HepG2 (cell line): ENCODE data around the gene NTN5. TPM values are rescaled to one million over a fixed set of nuclear protein-coding genes. Genes with fewer than 3 reads are reported as not detected.
A peak's percentile ranks its signal among the peaks of the same experiment; 100 is the strongest.

Source experiments
- CBFB ChIP-seq: sonication (generic); formaldehyde crosslinking; IDR thresholded peaks from 2 replicates; pipeline ENCODE4 v1.4.0; 2020; ENCODE audit warnings: missing genetic modification reagents
- CBX5 ChIP-seq: sonication (generic); formaldehyde crosslinking; IDR thresholded peaks from 2 replicates; pipeline ENCODE4 v1.4.0; 2020; ENCODE audit warnings: missing genetic modification reagents, borderline replicate concordance
- ETS1 ChIP-seq: sonication (generic); formaldehyde crosslinking; IDR thresholded peaks from 2 replicates; pipeline ENCODE4 v1.4.0; 2020; ENCODE audit warnings: missing genetic modification reagents
- FOXP4 ChIP-seq: sonication (generic); formaldehyde crosslinking; IDR thresholded peaks from 2 replicates; pipeline ENCODE4 v1.4.0; 2020; ENCODE audit warnings: missing genetic modification reagents
- HDAC1 ChIP-seq: sonication (generic); formaldehyde crosslinking; IDR thresholded peaks from 2 replicates; pipeline ENCODE4 v1.5.1; 2020; ENCODE audit warnings: mild to moderate bottlenecking, missing genetic modification reagents
- ISX ChIP-seq: sonication (generic); formaldehyde crosslinking; conservative IDR thresholded peaks from 2 replicates; pipeline ENCODE4 v1.5.0; 2020; ENCODE audit warnings: missing genetic modification reagents
- KLF6 ChIP-seq: IDR thresholded peaks from 2 replicates; pipeline ENCODE4 v1.8.0; 2016; ENCODE audit warnings: missing biosample characterization, missing genetic modification reagents
- MXD3 ChIP-seq: IDR thresholded peaks from 2 replicates; pipeline ENCODE4 v1.6.1; 2016; ENCODE audit warnings: mild to moderate bottlenecking, missing biosample characterization, missing genetic modification reagents
- NFKB2 ChIP-seq: sonication (generic); formaldehyde crosslinking; IDR thresholded peaks from 2 replicates; pipeline ENCODE4 v1.4.0; 2020; ENCODE audit warnings: missing genetic modification reagents, borderline replicate concordance
- PBX2 ChIP-seq: IDR thresholded peaks from 2 replicates; pipeline ENCODE4 v1.6.1; 2016; ENCODE audit warnings: control low read depth
- SAP130 ChIP-seq: IDR thresholded peaks from 2 replicates; pipeline ENCODE4 v1.6.1; 2016; ENCODE audit warnings: low read depth
- SMC3 ChIP-seq: IDR thresholded peaks from 2 replicates; pipeline ENCODE4 v1.6.1; 2011; ENCODE audit warnings: low read length, improper control_type of control experiment
- SOX13 ChIP-seq, 3 experiments: fragments of 450-650 bp in 1 of 3; sonication (generic) in 1 of 3; formaldehyde crosslinking in 1 of 3; IDR thresholded peaks in 2 of 3; conservative IDR thresholded peaks in 1 of 3; 2 replicates each; pipeline versions ENCODE4 v1.5.0 to v1.6.1; 2016 to 2020; ENCODE audit warnings: antibody characterized with exemption in 1 of 3, mild to moderate bottlenecking in 1 of 3, missing compliant biosample characterization in 1 of 3, missing genetic modification reagents in 1 of 3, moderate library complexity in 1 of 3
- TGIF2 ChIP-seq: IDR thresholded peaks from 2 replicates; pipeline ENCODE4 v1.6.1; 2016; ENCODE audit warnings: control low read depth, missing compliant biosample characterization
- TSC22D2 ChIP-seq: sonication (generic); formaldehyde crosslinking; IDR thresholded peaks from 2 replicates; pipeline ENCODE4 v1.5.1; 2020; ENCODE audit warnings: missing genetic modification reagents, mild to moderate bottlenecking, borderline replicate concordance
- ZNF225 ChIP-seq: sonication (generic); formaldehyde crosslinking; IDR thresholded peaks from 2 replicates; pipeline ENCODE4 v1.4.0; 2020; ENCODE audit warnings: mild to moderate bottlenecking, missing genetic modification reagents
- ZNF326 ChIP-seq: sonication (generic); formaldehyde crosslinking; IDR thresholded peaks from 2 replicates; pipeline ENCODE4 v1.4.0; 2020; ENCODE audit warnings: missing genetic modification reagents, borderline replicate concordance
- ZNF567 ChIP-seq: sonication (generic); formaldehyde crosslinking; IDR thresholded peaks from 2 replicates; pipeline ENCODE4 v1.8.1; 2023; ENCODE audit warnings: mild to moderate bottlenecking, missing genetic modification reagents, borderline replicate concordance
- ZNF580 ChIP-seq: IDR thresholded peaks from 2 replicates; pipeline ENCODE4 v1.6.1; 2016; ENCODE audit warnings: low read depth, borderline replicate concordance
- ZNF605 ChIP-seq: sonication (generic); formaldehyde crosslinking; IDR thresholded peaks from 2 replicates; pipeline ENCODE4 v1.8.0; 2022; ENCODE audit warnings: mild to moderate bottlenecking, missing genetic modification reagents
- ZNF670 ChIP-seq: sonication (generic); formaldehyde crosslinking; IDR thresholded peaks from 2 replicates; pipeline ENCODE4 v1.8.0; 2022; ENCODE audit warnings: mild to moderate bottlenecking, missing genetic modification reagents, borderline replicate concordance
- ZNF770 ChIP-seq: sonication (generic); formaldehyde crosslinking; IDR thresholded peaks from 2 replicates; pipeline ENCODE4 v1.5.0; 2020; ENCODE audit warnings: mild to moderate bottlenecking, missing genetic modification reagents
- polyA plus RNA-seq, 8 experiments: library from polyadenylated mRNA; depleted of rRNA in 3 of 8; stranded (reverse) in 7 of 8; unstranded in 1 of 8; fragments of >200 nt; fragmentation: Illumina TruSeq in 4 of 8; extraction: Trizol in 4 of 8; gene quantifications; 2 replicates each; pipeline versions ENCODE4 v1.2.1 to v1.2.3, GENCODE V29; 2011 to 2016; ENCODE audit warnings: low read depth in 4 of 8, missing spikeins in 1 of 8, mixed read lengths in 1 of 8; ENCODE audit not compliant: insufficient read depth in 1 of 8
- total RNA-seq, 5 experiments: library from RNA; depleted of rRNA; stranded (reverse); fragments of >200 nt; fragmentation: Illumina TruSeq; extraction: Trizol; gene quantifications; 2 replicates each; pipeline ENCODE4 v1.2.3, GENCODE V29; 2016; ENCODE audit warnings: low read depth in 1 of 5

NTN5 gene
- total and polyA plus RNA-seq, 2 of the 13 experiments (the other 11 are each of a cell fraction or from before 2014, with no cell fraction given), result 0.05 TPM; not detected in 1

GRCh38 chr19:48646001-48646721, 26.7 kb downstream of the NTN5 start, which contains the start of gene CA11 (continued):
- TF ChIP-seq ZNF225 (CRISPR knock-in tag) (no peak), ZNF580 (CRISPR knock-in tag) (peak; percentile 63; the same call in 1 of the 2 replicates), SMC3 (peak; percentile 25; the same call in 1 of the 2 replicates), MXD3 (0 out of 2 replicates have a peak, but pooled peaks have one; percentile 30), ZNF670 (CRISPR knock-in tag) (no peak), CBFB (CRISPR knock-in tag) (no peak), ZNF326 (CRISPR knock-in tag) (no peak), ZNF567 (no peak), SOX13 (IDR thresholded peaks at IDR 0.05) (no peak), SOX13 (CRISPR knock-in tag; conservative IDR thresholded peaks at IDR 0.05 in 1 of 2, IDR thresholded peaks at IDR 0.05 in 1 of 2) (peak in 1 of 2 experiments; percentile 8; a peak in 1 of 4 replicates), ZNF605 (CRISPR knock-in tag) (no peak), HDAC1 (CRISPR knock-in tag) (peak; percentile 43), KLF6 (CRISPR knock-in tag) (0 out of 2 replicates have a peak, but pooled peaks have one; percentile 56), TSC22D2 (CRISPR knock-in tag) (no peak), PBX2 (CRISPR knock-in tag) (no peak), TGIF2 (CRISPR knock-in tag) (no peak), ETS1 (no peak), ISX (CRISPR knock-in tag) (no peak), NFKB2 (CRISPR knock-in tag) (no peak), SAP130 (0 out of 2 replicates have a peak, but pooled peaks have one; percentile 28), ZNF770 (CRISPR knock-in tag) (0 out of 2 replicates have a peak, but pooled peaks have one; percentile 10), FOXP4 (CRISPR knock-in tag) (no peak), CBX5 (CRISPR knock-in tag) (peak; percentile 32; the same call in 1 of the 2 replicates)
